Activated T-cell treated with anti-CD3 and anti-CD28 coated beads, Interleukin-2, amount 50 U/mL, for 72 hours (primary cell): Measurements from ENCODE around the gene ANAPC15. TPM values are rescaled to one million over a fixed set of nuclear protein-coding genes. Genes with fewer than 3 reads are reported as not detected.
A peak's percentile ranks its signal among the peaks of the same experiment; 100 is the strongest.
"Not testable (repeated sequence)": the region's sequence is repeated elsewhere in the genome, so short reads cannot be mapped to it uniquely, and the experiment has no call there.

Source experiments
- ATAC-seq, 2 donors: fragments of 150-1000 bp; cut with Tn5 transposase; replicated peaks in 1 of 2; 2 replicates each; pipeline ENCODE4 v1.10.0; 2021; ENCODE audit warnings: moderate library complexity in 2 of 2, mild to moderate bottlenecking in 1 of 2
- DNase-seq, 2 donors: peaks; one replicate each; pipeline ENCODE4 v3.0.0; 2021 to 2022; ENCODE audit warnings: mixed read lengths in 1 of 2
- H3K27ac Mint-ChIP-seq: one replicate; pipeline ENCODE4 v1.8.0; 2022; ENCODE audit warnings: mild to moderate bottlenecking, moderate library complexity, mixed read lengths
- H3K27me3 Mint-ChIP-seq: one replicate; pipeline ENCODE4 v1.8.0; 2022; ENCODE audit warnings: low read depth, mixed read lengths
- H3K36me3 Mint-ChIP-seq, 2 donors: one replicate each; pipeline ENCODE4 v1.8.0; 2022; ENCODE audit warnings: mixed read lengths in 2 of 2, mild to moderate bottlenecking in 1 of 2; ENCODE audit not compliant: insufficient read depth in 2 of 2
- H3K4me1 Mint-ChIP-seq: one replicate; pipeline ENCODE4 v1.8.0; 2022; ENCODE audit warnings: low read depth, mixed read lengths
- H3K4me3 Mint-ChIP-seq, 2 donors: one replicate each; pipeline ENCODE4 v1.8.0; 2022; ENCODE audit warnings: mild to moderate bottlenecking in 2 of 2, mixed read lengths in 2 of 2, moderate library complexity in 2 of 2
- H3K9me3 Mint-ChIP-seq, 2 donors: one replicate each; pipeline ENCODE4 v1.8.0; 2022; ENCODE audit warnings: mixed read lengths in 2 of 2
- total RNA-seq, 2 donors: library from RNA; stranded (reverse); gene quantifications; one replicate each; pipeline ENCODE4 v1.2.3, GENCODE V29; 2022

Gene ANAPC15
- 10 to 100 TPM; 63.8 to 79.8 TPM for total RNA-seq

DNA sequence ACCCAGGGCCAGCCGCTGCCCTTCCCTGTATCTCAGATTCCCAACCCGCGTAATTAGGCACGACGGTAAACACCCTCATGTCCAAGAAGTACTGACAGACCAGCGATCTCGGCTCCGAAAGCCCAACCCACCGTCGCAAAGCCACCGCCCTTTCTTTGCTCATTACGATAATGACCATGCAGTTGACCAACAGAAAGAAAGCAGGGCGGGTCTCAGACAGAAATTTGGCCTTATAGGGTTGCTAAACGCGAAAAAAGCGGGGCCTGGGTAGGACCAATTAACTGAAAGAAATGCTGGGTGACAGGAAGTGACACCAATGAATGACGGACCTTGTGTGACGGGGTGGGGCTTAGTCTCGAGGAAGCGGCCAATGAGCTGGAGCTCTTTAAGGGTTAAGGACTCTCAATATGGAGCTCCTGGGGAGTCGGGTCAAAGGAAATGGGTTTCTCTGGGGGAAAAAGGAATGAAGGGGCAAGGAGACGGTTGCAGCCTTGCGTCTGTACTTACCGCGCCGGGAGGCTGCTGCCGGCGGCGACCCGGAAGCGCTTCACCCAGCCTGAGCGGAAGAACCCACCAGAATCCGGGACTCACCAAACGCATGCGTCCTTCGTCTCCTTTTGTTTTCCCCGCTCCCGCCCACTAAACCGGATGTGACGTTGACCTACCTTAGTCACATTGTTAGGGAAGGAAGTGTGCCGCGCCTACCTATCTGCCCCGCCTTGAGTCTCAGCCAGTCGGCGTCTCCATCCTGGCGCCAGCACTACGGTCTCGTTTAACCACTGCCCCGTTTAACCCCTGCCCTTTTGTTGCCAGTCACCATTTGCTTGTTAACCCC, at the start of gene ANAPC15:
ANAPC15 (minus strand) TSS at position 553 of the 835 bp plus-strand sequence. CDS start 1,419 bp downstream, outside the sequence.
- ATAC-seq (peak; percentile 90 to 91), DNase-seq (peak; percentile 98 to 99)
- Mint-ChIP-seq H3K27me3 (no peaks in the 10 kb centered on the region), H3K4me3 (peak within 1 kb of the TSS; percentile 85 to 86), H3K4me1 (peaks cover 9% of the 10 kb centered on the region), H3K9me3 (peaks cover 0 to 2% of the 10 kb centered on the region in 2 donors), H3K27ac (peak within 1 kb of the TSS; percentile 95), H3K36me3 (peaks cover 3 to 5% of the 10 kb centered on the region in 2 donors)

DNA sequence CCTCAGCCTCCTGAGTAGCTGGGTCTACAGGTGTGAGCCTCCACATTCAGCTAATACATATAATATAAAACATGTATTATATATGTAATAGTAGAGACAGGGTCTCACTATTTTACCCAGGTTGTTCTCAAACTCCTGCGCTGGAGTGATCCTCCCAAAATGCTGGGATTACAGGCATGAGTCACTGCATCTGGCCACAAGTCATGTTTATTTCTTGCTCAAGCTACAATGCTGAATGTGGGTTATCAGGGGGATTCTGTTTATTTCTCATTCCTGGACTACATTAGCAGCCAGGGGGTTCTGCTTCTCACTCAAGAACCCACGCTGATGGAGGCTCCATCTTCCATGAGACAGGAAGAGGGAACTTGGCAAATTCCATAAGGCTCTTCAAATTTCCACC, 47.8 kb upstream of the ANAPC15 start:
- H3K4me3 Mint-ChIP-seq: no peak overlapping the region
- no peak overlapping the region for H3K27ac Mint-ChIP-seq
- no peaks in the 10 kb centered on the region for H3K4me1 Mint-ChIP-seq
- no peak for ATAC-seq
- DNase-seq: no peak
- no peaks in the 10 kb centered on the region for H3K36me3 Mint-ChIP-seq
- no peaks in the 10 kb centered on the region for H3K9me3 Mint-ChIP-seq
- peaks cover 24% of the 10 kb centered on the region for H3K27me3 Mint-ChIP-seq

DNA sequence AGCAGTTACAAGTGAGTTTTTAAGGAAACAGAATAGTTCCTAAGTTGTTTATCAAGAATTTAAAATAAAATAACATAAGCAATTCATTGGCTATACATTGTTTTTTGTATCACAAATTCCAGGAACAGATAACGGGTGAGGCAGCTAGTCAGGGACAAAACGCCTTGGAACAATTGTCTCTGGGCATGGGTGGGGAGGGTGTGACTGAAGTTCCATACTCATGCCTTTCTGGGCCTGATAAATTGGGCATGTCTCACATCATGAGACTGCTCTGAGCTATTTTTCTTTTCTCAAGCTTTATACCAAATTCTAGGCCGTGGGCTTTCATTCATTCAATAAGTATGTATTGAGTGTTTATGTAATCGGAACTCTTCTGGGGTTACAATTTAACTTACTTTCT, 44.6 kb upstream of the ANAPC15 start:
- H3K27ac Mint-ChIP-seq: no peak overlapping the region
- H3K4me1 Mint-ChIP-seq: no peaks in the 10 kb centered on the region
- peaks cover 35% of the 10 kb centered on the region for H3K27me3 Mint-ChIP-seq
- H3K4me3 Mint-ChIP-seq: no peak overlapping the region
- no peaks in the 10 kb centered on the region for H3K9me3 Mint-ChIP-seq
- ATAC-seq: no peak
- no peak for DNase-seq
- H3K36me3 Mint-ChIP-seq: no peaks in the 10 kb centered on the region

DNA sequence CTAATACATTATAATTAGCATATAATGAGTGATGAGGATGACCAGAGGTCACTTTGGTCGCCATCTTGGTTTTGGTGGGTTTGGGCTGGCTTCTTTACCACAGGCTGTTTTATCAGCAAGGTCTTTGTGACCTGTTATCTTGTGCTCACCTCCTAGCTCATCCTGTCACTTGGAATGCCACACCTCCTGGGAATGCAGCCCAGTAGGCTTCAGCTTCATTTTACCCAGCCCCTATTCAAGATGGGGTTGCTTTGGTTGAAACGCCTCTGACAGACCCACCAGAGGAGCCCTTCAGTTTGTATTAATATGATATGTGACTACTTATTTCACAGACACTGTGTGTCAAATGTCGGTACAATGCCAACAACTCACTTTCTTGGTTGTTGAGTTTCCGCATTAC, 43.3 kb upstream of the ANAPC15 start:
- Mint-ChIP-seq H3K36me3 (no peaks in the 10 kb centered on the region), H3K27me3 (peaks cover 31% of the 10 kb centered on the region), H3K9me3 (no peaks in the 10 kb centered on the region), H3K27ac (no peak overlapping the region), H3K4me1 (no peaks in the 10 kb centered on the region), H3K4me3 (no peak overlapping the region)
- no peak for ATAC-seq
- no peak for DNase-seq

DNA sequence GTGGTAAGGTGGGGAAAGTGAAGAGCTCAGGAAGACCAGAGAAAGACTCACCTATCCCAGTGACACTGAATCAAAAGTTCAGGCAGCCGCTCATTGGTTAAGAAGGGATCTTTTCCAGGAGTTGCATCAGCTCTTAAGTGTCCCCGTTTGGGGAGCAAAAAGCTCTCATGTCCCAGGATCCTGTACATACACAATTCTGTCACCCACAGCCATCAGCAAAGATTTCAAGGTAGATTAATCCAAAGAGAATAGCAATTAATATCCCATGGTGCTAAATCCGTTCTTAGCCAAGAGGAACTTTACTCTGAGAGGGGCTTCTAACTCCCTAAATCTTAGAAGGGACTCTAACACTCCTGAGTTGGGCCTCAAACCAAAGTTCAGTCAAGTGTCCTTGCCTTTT, 42.3 kb upstream of the ANAPC15 start:
- no peaks in the 10 kb centered on the region for H3K4me1 Mint-ChIP-seq
- no peak overlapping the region for H3K27ac Mint-ChIP-seq
- no peak overlapping the region for H3K4me3 Mint-ChIP-seq
- H3K9me3 Mint-ChIP-seq: no peaks in the 10 kb centered on the region
- ATAC-seq (no peak), DNase-seq (no peak)
- no peaks in the 10 kb centered on the region for H3K36me3 Mint-ChIP-seq
- peaks cover 30% of the 10 kb centered on the region for H3K27me3 Mint-ChIP-seq

DNA sequence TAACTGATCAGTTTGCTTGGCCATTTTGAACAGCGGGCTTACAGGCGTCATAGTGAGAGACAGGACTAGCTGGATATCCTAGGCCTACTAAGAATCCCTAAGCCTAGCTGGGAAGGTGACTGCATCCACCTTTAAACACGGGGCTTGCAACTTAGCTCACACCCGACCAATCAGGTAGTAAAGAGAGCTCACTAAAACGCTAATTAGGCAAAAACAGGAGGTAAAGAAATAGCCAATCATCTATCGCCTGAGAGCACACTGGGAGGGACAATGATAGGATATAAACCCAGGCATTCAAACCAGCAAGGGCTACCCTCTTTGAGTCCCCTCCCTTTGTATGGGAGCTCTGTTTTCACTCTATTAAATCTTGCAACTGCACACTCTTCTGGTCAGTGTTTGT, 41.4 kb upstream of the ANAPC15 start:
- not testable (repeated sequence) for H3K4me1 Mint-ChIP-seq, ATAC-seq, H3K4me3 Mint-ChIP-seq, H3K27ac Mint-ChIP-seq, H3K36me3 Mint-ChIP-seq, H3K9me3 Mint-ChIP-seq, DNase-seq
- peaks cover 20% of the 10 kb centered on the region for H3K27me3 Mint-ChIP-seq

DNA sequence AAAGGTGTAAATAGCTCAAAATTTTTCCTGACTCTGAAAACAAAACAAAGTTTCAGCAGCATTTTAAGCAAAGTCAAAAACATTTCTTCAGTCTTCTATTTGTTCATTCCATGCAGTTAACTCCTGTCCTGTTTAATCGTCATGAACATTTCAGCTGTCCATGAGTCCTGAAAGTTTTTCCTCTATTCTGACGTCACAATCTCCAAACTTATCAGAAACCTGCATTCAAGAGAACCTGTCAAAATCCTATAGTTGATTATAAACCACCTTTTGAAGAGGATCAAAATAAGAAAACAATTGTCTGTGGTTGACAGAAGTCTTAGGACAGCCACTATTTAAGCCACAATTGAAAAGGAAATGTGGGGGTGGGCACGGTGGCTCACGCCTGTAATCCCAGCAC, 38.4 kb upstream of the ANAPC15 start:
- peaks cover 11% of the 10 kb centered on the region for H3K27me3 Mint-ChIP-seq

DNA sequence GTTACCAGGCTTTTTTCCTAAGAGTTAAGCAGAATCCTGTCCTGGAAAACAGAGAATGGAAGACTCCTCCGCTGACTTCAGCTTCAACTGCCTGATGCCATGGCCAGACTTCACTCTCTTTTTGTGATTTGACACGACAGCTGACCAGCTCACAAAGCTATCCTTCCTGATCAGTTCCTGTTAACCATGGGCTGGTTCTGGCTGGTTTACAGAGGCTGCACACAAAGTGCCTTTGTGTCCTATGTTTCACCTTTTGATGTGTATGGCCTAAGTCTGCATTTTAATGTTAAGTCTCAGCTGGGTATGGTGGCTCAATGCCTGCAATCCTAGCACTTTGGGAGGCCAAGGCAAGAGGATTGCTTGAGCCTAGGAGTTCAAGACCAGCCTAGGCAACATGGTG, 34.1 kb upstream of the ANAPC15 start:
- Mint-ChIP-seq H3K4me3 (no peak overlapping the region), H3K9me3 (no peaks in the 10 kb centered on the region), H3K27ac (no peak overlapping the region), H3K4me1 (peaks cover 5% of the 10 kb centered on the region), H3K36me3 (no peaks in the 10 kb centered on the region), H3K27me3 (peaks cover 6% of the 10 kb centered on the region)
- no peak for ATAC-seq
- no peak for DNase-seq

More for the DNA sequence above, 38.4 kb upstream of the ANAPC15 start:
- no peaks in the 10 kb centered on the region for H3K36me3 Mint-ChIP-seq
- no peaks in the 10 kb centered on the region for H3K4me1 Mint-ChIP-seq
- no peaks in the 10 kb centered on the region for H3K9me3 Mint-ChIP-seq
- H3K27ac Mint-ChIP-seq: no peak overlapping the region
- DNase-seq (no peak), ATAC-seq (no peak)
- no peak overlapping the region for H3K4me3 Mint-ChIP-seq

DNA sequence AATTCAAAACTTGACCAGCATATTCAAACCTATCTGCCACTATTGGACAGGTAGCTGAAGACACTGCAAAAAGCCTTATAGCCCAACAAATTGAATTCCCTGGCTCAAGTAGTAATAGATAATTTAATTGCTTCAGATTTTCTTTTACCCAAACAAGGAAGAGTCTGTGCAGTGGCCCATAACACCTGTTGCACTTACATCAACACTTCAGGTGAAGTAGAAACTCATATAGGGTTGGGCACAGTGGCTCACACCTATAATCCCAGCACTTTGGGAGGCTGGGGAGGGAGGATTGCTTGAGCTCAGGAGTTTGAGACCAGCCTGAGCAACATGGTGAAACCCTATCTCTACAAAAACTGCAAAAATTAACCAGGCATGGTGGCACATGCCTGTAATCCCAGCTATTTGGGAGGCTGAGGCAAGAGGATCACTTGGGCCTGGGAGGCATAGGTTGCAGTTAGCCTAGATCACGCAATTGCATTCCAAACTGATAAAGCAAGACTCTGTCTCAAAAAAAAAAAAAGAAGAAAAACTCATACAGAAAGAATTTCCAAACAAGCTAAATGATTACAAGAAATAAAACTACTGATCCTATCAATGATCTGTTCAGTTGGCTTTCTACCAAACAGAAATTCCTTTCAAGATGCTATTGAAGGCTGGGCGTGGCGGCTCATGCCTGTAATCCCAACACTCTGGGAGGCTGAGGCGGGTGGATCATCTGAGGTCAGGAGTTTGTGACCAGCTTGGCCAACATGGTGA, 32.5 kb upstream of the ANAPC15 start:
- DNase-seq: no peak
- Mint-ChIP-seq H3K27ac (no peak overlapping the region), H3K4me3 (no peak overlapping the region), H3K9me3 (no peaks in the 10 kb centered on the region), H3K4me1 (peaks cover 19% of the 10 kb centered on the region), H3K27me3 (peaks cover 7% of the 10 kb centered on the region), H3K36me3 (no peaks in the 10 kb centered on the region)
- no peak for ATAC-seq

DNA sequence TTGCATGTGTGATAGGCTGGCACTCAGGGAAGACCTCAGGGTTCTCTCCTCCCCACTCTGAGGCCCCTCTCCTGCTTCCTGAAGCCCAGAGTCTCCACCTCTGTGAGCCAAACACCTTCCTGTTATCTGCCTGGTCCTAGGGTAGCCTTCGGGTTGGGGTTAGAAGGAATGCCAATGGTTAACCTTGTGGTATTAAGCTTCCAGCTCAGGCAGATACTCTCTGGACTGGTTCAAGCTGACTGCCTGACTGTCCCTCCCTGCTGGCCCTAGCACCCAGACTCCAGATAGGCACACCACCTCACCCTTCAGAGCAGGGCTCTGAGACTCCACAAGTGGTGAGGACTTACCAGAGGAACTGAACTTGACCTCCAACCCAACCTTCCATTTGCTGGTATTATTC, 30.0 kb upstream of the ANAPC15 start:
- not testable (repeated sequence) for H3K4me3 Mint-ChIP-seq, H3K27ac Mint-ChIP-seq, H3K9me3 Mint-ChIP-seq, H3K36me3 Mint-ChIP-seq, ATAC-seq, DNase-seq
- Mint-ChIP-seq H3K4me1 (peaks cover 23% of the 10 kb centered on the region), H3K27me3 (peaks cover 11% of the 10 kb centered on the region)

DNA sequence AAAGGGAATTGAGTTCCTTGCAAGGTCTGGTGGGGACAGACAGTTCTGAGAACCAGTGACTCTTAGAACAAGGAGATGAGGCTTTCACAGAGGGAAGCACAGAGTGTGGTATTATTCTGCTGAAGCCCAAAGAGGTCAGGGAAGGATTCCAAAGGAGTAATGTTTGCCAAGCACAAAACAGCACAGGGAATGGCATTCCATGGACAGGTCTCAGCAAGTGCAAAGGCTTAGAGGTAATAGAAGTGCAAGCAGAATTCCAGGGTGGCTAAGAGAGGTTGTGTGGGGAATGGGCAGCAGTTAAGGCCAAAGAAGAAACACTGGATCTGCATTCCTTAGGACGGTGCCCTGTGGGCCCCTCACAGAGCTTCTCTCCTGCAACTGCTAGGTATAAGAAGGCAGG, 29.6 kb upstream of the ANAPC15 start:
- not testable (repeated sequence) for H3K36me3 Mint-ChIP-seq, H3K27ac Mint-ChIP-seq, ATAC-seq, DNase-seq, H3K9me3 Mint-ChIP-seq
- Mint-ChIP-seq H3K27me3 (peaks cover 11% of the 10 kb centered on the region), H3K4me3 (peak overlapping the region in 1 of 2 donors; percentile 58), H3K4me1 (peaks cover 23% of the 10 kb centered on the region)

DNA sequence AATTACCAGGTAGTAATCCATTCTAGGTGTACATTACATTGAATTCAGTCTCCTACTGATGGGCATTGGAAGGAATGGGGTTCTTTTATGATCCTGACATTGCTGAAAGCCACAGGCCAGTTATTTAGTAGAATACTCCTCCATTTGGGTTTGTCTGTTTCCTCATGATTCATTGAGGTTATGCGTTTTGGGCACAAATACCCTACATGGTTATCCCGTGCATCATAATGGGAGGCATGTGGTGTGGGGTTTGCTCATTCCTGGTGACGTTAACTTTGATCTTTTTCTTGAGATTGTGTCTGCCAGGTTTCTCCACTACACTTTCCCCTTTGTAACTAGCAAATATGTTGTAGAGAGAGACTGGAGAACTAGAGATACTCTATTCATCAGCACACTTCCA, 28.6 kb upstream of the ANAPC15 start:
- Mint-ChIP-seq H3K4me1 (peaks cover 23% of the 10 kb centered on the region), H3K4me3 (peak overlapping the region; percentile 14 to 58), H3K36me3 (no peaks in the 10 kb centered on the region), H3K27me3 (peaks cover 11% of the 10 kb centered on the region), H3K9me3 (no peaks in the 10 kb centered on the region), H3K27ac (no peak overlapping the region)
- peak; percentile 87 to 89 for ATAC-seq
- DNase-seq: peak; percentile 65 to 70

DNA sequence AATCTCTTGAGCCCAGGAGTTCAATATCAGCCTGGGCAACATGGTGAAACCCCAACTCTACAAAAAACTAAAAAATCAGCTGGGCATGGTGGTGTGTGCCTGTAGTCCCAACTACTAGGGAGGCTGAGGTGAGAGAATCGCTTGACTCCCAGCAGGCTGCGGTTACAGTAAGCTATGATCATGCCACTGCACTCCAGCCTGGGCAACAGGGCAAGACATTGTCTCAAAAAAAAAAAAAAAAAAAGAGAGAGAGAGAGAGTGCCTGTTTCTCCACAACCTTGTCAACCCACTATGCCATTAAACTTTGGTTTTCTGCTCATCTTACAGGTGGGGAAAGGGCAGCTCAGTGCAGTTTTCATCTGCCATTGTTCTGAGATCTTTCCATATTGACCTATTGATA, 28.2 kb upstream of the ANAPC15 start:
- Mint-ChIP-seq H3K27me3 (peaks cover 11% of the 10 kb centered on the region), H3K9me3 (no peaks in the 10 kb centered on the region), H3K4me1 (peaks cover 23% of the 10 kb centered on the region), H3K27ac (no peak overlapping the region), H3K36me3 (no peaks in the 10 kb centered on the region), H3K4me3 (peak overlapping the region; percentile 14 to 58)
- peak in 1 of 2 donors; percentile 16 for ATAC-seq
- no peak for DNase-seq
